GM23338 (cell line): ENCODE measurements around the gene SND1. TPM values are rescaled to one million over a fixed set of nuclear protein-coding genes. Genes with fewer than 3 reads are reported as not detected.

Source experiments
- ATAC-seq: fragments of 200-7000 bp; cut with Tn5 transposase; 3 replicates; pipeline ENCODE4 v1.9.1; 2020
- DNase-seq: peaks from one replicate; pipeline ENCODE4 v3.0.0-alpha.2; 2015; ENCODE audit warnings: low spot score
- H2AFZ ChIP-seq: fragments of 200-600 bp; sonication (generic); 2 replicates; pipeline ENCODE4 v1.8.0; 2016; ENCODE audit warnings: antibody characterized with exemption, mild to moderate bottlenecking, moderate library complexity
- H3F3A ChIP-seq: fragments of 200-600 bp; sonication (generic); replicated peaks from 2 replicates; pipeline ENCODE4 v1.8.0; 2017; ENCODE audit warnings: antibody characterized with exemption, mixed run types, low read depth
- H3K27ac ChIP-seq: fragments of 200-600 bp; sonication (generic); 2 replicates; pipeline ENCODE4 v1.6.1; 2016; ENCODE audit warnings: low read depth
- H3K27me3 ChIP-seq: fragments of 200-600 bp; sonication (generic); 2 replicates; pipeline ENCODE4 v1.8.0; 2016; ENCODE audit warnings: mild to moderate bottlenecking, mixed run types, moderate library complexity; ENCODE audit not compliant: insufficient read depth
- H3K36me3 ChIP-seq: fragments of 200-600 bp; sonication (generic); 2 replicates; pipeline ENCODE4 v1.8.0; 2016; ENCODE audit warnings: mild to moderate bottlenecking; ENCODE audit not compliant: insufficient read depth
- H3K4me1 ChIP-seq: fragments of 200-600 bp; sonication (generic); 2 replicates; pipeline ENCODE4 v1.8.0; 2016; ENCODE audit warnings: mild to moderate bottlenecking, moderate library complexity; ENCODE audit not compliant: insufficient read depth
- H3K4me2 ChIP-seq: fragments of 200-600 bp; sonication (generic); 2 replicates; pipeline ENCODE4 v1.7.1; 2017; ENCODE audit warnings: mixed run types
- H3K4me3 ChIP-seq: fragments of 200-600 bp; sonication (generic); 2 replicates; pipeline ENCODE4 v1.6.1; 2016; ENCODE audit warnings: mixed run types
- H3K79me2 ChIP-seq: fragments of 200-600 bp; sonication (generic); replicated peaks from 2 replicates; pipeline ENCODE4 v1.8.0; 2017; ENCODE audit warnings: mild to moderate bottlenecking; ENCODE audit not compliant: insufficient read depth
- H3K9me2 ChIP-seq: fragments of 200-600 bp; sonication (generic); 2 replicates; pipeline ENCODE4 v1.8.0; 2017; ENCODE audit not compliant: insufficient read depth
- H4K20me1 ChIP-seq: fragments of 200-600 bp; sonication (generic); replicated peaks from 2 replicates; pipeline ENCODE4 v1.8.0; 2017; ENCODE audit warnings: mild to moderate bottlenecking; ENCODE audit not compliant: insufficient read depth
- H3K27ac Mint-ChIP-seq: 2 replicates; pipeline ENCODE4 v1.8.0; 2020; ENCODE audit warnings: inconsistent platforms, mild to moderate bottlenecking, moderate library complexity, mixed read lengths
- H3K27me3 Mint-ChIP-seq: 3 replicates; pipeline ENCODE4 v1.8.0; 2022; ENCODE audit warnings: low read depth, mild to moderate bottlenecking, moderate library complexity, mixed read lengths, inconsistent platforms; ENCODE audit not compliant: insufficient read depth, poor library complexity
- H3K36me3 Mint-ChIP-seq: 3 replicates; pipeline ENCODE4 v1.8.0; 2021; ENCODE audit warnings: low read depth, mild to moderate bottlenecking, inconsistent platforms, moderate library complexity, mixed read lengths
- H3K4me1 Mint-ChIP-seq: 3 replicates; pipeline ENCODE4 v1.8.0; 2020; ENCODE audit warnings: mild to moderate bottlenecking, inconsistent platforms, mixed read lengths
- H3K4me3 Mint-ChIP-seq: 3 replicates; pipeline ENCODE4 v1.8.0; 2021; ENCODE audit warnings: moderate library complexity, mild to moderate bottlenecking, inconsistent platforms, mixed read lengths
- H3K9me3 Mint-ChIP-seq: 3 replicates; pipeline ENCODE4 v1.8.0; 2020; ENCODE audit warnings: moderate library complexity, mild to moderate bottlenecking, inconsistent platforms, mixed read lengths
- CREB1 ChIP-seq: fragments of 250-450 bp; sonication (Bioruptor Pico); IDR thresholded peaks from 2 replicates; pipeline ENCODE4 v1.5.0; 2020; ENCODE audit warnings: low read depth, mild to moderate bottlenecking, moderate library complexity
- CTCF ChIP-seq, 2 experiments: fragments of 200-600 bp in 1 of 2; sonication (generic) in 1 of 2; conservative IDR thresholded peaks; 2 replicates each; pipeline versions ENCODE4 v1.5.1 to v1.6.1; 2016 to 2017; ENCODE audit warnings: antibody characterized with exemption in 2 of 2, low read depth in 2 of 2, mild to moderate bottlenecking in 2 of 2, moderate library complexity in 1 of 2
- ETS1 ChIP-seq: IDR thresholded peaks from 2 replicates; pipeline ENCODE4 v1.6.1; 2016; ENCODE audit warnings: antibody characterized with exemption
- EZH2 ChIP-seq: fragments of 200-600 bp; sonication (generic); IDR thresholded peaks from one replicate; pipeline ENCODE4 v1.8.0; 2017; ENCODE audit warnings: antibody characterized with exemption, mild to moderate bottlenecking, low read depth; ENCODE audit not compliant: unreplicated experiment
- EZH2phosphoT487 ChIP-seq: fragments of 200-600 bp; sonication (generic); IDR thresholded peaks from one replicate; pipeline ENCODE4 v1.8.1; 2018; ENCODE audit warnings: antibody characterized with exemption; ENCODE audit not compliant: unreplicated experiment
- JUNB ChIP-seq: IDR thresholded peaks from one replicate; pipeline ENCODE4 v1.6.1; 2016; ENCODE audit warnings: antibody characterized with exemption; ENCODE audit not compliant: unreplicated experiment
- NANOG ChIP-seq: IDR thresholded peaks from 2 replicates; pipeline ENCODE4 v1.6.1; 2016; ENCODE audit warnings: antibody characterized with exemption, borderline replicate concordance
- POLR2AphosphoS5 ChIP-seq: IDR thresholded peaks from 2 replicates; pipeline ENCODE4 v1.6.1; 2016; ENCODE audit warnings: antibody characterized with exemption, low read depth
- REST ChIP-seq: IDR thresholded peaks from one replicate; pipeline ENCODE4 v1.6.1; 2018; ENCODE audit warnings: antibody characterized with exemption; ENCODE audit not compliant: unreplicated experiment
- STAT1 ChIP-seq: IDR thresholded peaks from one replicate; pipeline ENCODE4 v1.6.1; 2016; ENCODE audit warnings: antibody characterized with exemption; ENCODE audit not compliant: unreplicated experiment
- ZNF114 ChIP-seq: fragments of 250-450 bp; sonication (Bioruptor Pico); IDR thresholded peaks from 2 replicates; pipeline ENCODE4 v1.5.0; 2020; ENCODE audit warnings: mild to moderate bottlenecking, moderate library complexity
- ZNF331 ChIP-seq: fragments of 250-450 bp; sonication (Bioruptor Pico); IDR thresholded peaks from 2 replicates; pipeline ENCODE4 v1.5.0; 2020; ENCODE audit warnings: low read depth, mild to moderate bottlenecking, moderate library complexity
- ZNF462 ChIP-seq: fragments of 250-450 bp; sonication (Bioruptor Pico); IDR thresholded peaks from 2 replicates; pipeline ENCODE4 v1.5.0; 2020; ENCODE audit warnings: mild to moderate bottlenecking, moderate library complexity
- polyA plus RNA-seq: library from polyadenylated mRNA; unstranded; fragments of >200 nt; fragmentation: Nextera tagmentation; extraction: Ambion mirVana; gene quantifications from 2 replicates; pipeline ENCODE4 v1.2.1, GENCODE V29; 2016
- total RNA-seq: library from RNA; depleted of rRNA; stranded (reverse); fragments of >200 nt; shearing (Covaris generic); gene quantifications from 2 replicates; pipeline ENCODE4 v1.2.3, GENCODE V29; 2014

Gene SND1
- total and polyA plus RNA-seq, 2 experiments from 2014 or later: 107 to 254 TPM

GRCh38 chr7:127940381-127941160 lies 288.6 kb downstream of the SND1 start:
- H3K9me2 ChIP-seq: no peaks in the 10 kb centered on the region
- TF ChIP-seq EZH2phosphoT487 (no peak), CREB1 (CRISPR knock-in tag) (no peak), REST (no peak), NANOG (no peak), ZNF331 (CRISPR knock-in tag) (no peak), ZNF462 (CRISPR knock-in tag) (no peak), CTCF (conservative IDR thresholded peaks at IDR 0.05; ENCODE audit: low read depth in 2 of 2) (no peak), ZNF114 (no peak), EZH2 (no peak), STAT1 (no peak), ETS1 (no peak), JUNB (no peak), POLR2AphosphoS5 (no peak)
- H3K36me3 ChIP-seq: 0 out of 2 replicates have a peak, but pooled peaks cover 4% of the 10 kb centered on the region
- H3K36me3 Mint-ChIP-seq: no peaks in the 10 kb centered on the region; the same call in 2 of the 3 replicates
- no peak overlapping the region for H3K4me3 Mint-ChIP-seq
- no peak overlapping the region; the same call in 1 of the 2 replicates for H3K27ac Mint-ChIP-seq
- no peak overlapping the region for H3K4me3 ChIP-seq
- no peaks in the 10 kb centered on the region for H3K27me3 Mint-ChIP-seq
- peaks cover 10% of the 10 kb centered on the region; the same call in 1 of the 2 replicates for H3K79me2 ChIP-seq
- H3K27me3 ChIP-seq: no peaks in the 10 kb centered on the region
- peaks cover 27% of the 10 kb centered on the region for H3K4me1 Mint-ChIP-seq
- H3K9me3 Mint-ChIP-seq: no peaks in the 10 kb centered on the region
- no peak overlapping the region for H2AFZ ChIP-seq
- H4K20me1 ChIP-seq: peaks cover 31% of the 10 kb centered on the region
- H3F3A ChIP-seq: no peaks in the 10 kb centered on the region
- no peak overlapping the region for H3K4me2 ChIP-seq
- peaks cover 30% of the 10 kb centered on the region for H3K4me1 ChIP-seq
- DNase-seq: no peak
- H3K27ac ChIP-seq: no peak overlapping the region
- ATAC-seq: no peak
